CD8-positive, alpha-beta memory T cell (primary cell): ENCODE measurements around the gene CYB5R3. TPM values are rescaled to one million over a fixed set of nuclear protein-coding genes. Genes with fewer than 3 reads are reported as not detected.
A peak's percentile ranks its signal among the peaks of the same experiment; 100 is the strongest.
"Not testable (repeated sequence)": the region's sequence is repeated elsewhere in the genome, so short reads cannot be mapped to it uniquely, and the experiment has no call there.

ENCODE experiments used
- CTCF ChIA-PET: fragments of 350-600 bp; sonication (Branson Sonifier 250); formaldehyde crosslinking; loops from one replicate; lab custom pipeline; 2021; ENCODE audit warnings: antibody characterized with exemption; lab: Charles Lee
- POLR2A ChIA-PET: fragments of 350-600 bp; sonication (Branson Sonifier 250); formaldehyde crosslinking; loops from one replicate; lab custom pipeline; 2021; ENCODE audit warnings: antibody characterized with exemption; lab: Charles Lee
- DNase-seq, 5 donors: peaks; one replicate each; pipeline versions ENCODE4 v3.0.0 to v3.0.0-alpha.2; 2020 to 2022; ENCODE audit warnings: mixed read lengths in 1 of 5
- H3K27ac ChIP-seq: one replicate; pipeline ENCODE4 v1.7.0; 2013; ENCODE audit warnings: low read depth, mild to moderate bottlenecking, low read length, moderate library complexity
- H3K27me3 ChIP-seq: 2 replicates; pipeline ENCODE4 v1.7.0; 2013; ENCODE audit warnings: low read length, mild to moderate bottlenecking; ENCODE audit not compliant: insufficient read depth, poor library complexity, severe bottlenecking
- H3K36me3 ChIP-seq: 2 replicates; pipeline ENCODE4 v1.7.0; 2013; ENCODE audit warnings: mild to moderate bottlenecking, low read length, moderate library complexity; ENCODE audit not compliant: insufficient read depth
- H3K4me1 ChIP-seq: 2 replicates; pipeline ENCODE4 v1.7.0; 2013; ENCODE audit warnings: mild to moderate bottlenecking, low read length, moderate library complexity; ENCODE audit not compliant: insufficient read depth
- H3K4me3 ChIP-seq: 2 replicates; pipeline ENCODE4 v1.7.0; 2013; ENCODE audit warnings: mild to moderate bottlenecking, low read length
- H3K9me3 ChIP-seq: 2 replicates; pipeline ENCODE4 v1.7.0; 2013; ENCODE audit warnings: mild to moderate bottlenecking, low read length
- H3K27ac Mint-ChIP-seq, 8 donors: one replicate each; pipeline ENCODE4 v1.8.0; 2020 to 2021; ENCODE audit warnings: mixed read lengths in 8 of 8, mild to moderate bottlenecking in 6 of 8, inconsistent platforms in 3 of 8, moderate library complexity in 3 of 8
- H3K27me3 Mint-ChIP-seq, 2 donors: one replicate each; pipeline ENCODE4 v1.8.0; 2020 to 2021; ENCODE audit warnings: mixed read lengths in 2 of 2, mild to moderate bottlenecking in 1 of 2, moderate library complexity in 1 of 2
- H3K36me3 Mint-ChIP-seq, 3 donors: one replicate each; pipeline ENCODE4 v1.8.0; 2020 to 2021; ENCODE audit warnings: mixed read lengths in 3 of 3, inconsistent platforms in 1 of 3, mild to moderate bottlenecking in 1 of 3
- H3K4me1 Mint-ChIP-seq, 3 donors: one replicate each; pipeline ENCODE4 v1.8.0; 2020 to 2021; ENCODE audit warnings: mixed read lengths in 3 of 3, inconsistent platforms in 1 of 3, mild to moderate bottlenecking in 1 of 3
- H3K4me3 Mint-ChIP-seq, 7 donors: one replicate each; pipeline ENCODE4 v1.8.0; 2020 to 2021; ENCODE audit warnings: mixed read lengths in 7 of 7, mild to moderate bottlenecking in 6 of 7, moderate library complexity in 4 of 7, inconsistent platforms in 2 of 7
- H3K9me3 Mint-ChIP-seq, 5 donors: one replicate each; pipeline ENCODE4 v1.8.0; 2020 to 2022; ENCODE audit warnings: mixed read lengths in 5 of 5, mild to moderate bottlenecking in 3 of 5, moderate library complexity in 2 of 5, inconsistent platforms in 1 of 5
- polyA plus RNA-seq: library from polyadenylated mRNA; unstranded; fragments of 300-500 nt; fragmentation: Illumina TruSeq; gene quantifications from one replicate; pipeline ENCODE4 v1.2.3, GENCODE V29; 2021
- total RNA-seq, 2 experiments: library from RNA; stranded (reverse); gene quantifications; one replicate each; pipeline ENCODE4 v1.2.3, GENCODE V29; 2021

The CYB5R3 gene
- total and polyA plus RNA-seq, 3 experiments from 2014 or later, result 70.9 to 105 (median 75.1) TPM

DNA sequence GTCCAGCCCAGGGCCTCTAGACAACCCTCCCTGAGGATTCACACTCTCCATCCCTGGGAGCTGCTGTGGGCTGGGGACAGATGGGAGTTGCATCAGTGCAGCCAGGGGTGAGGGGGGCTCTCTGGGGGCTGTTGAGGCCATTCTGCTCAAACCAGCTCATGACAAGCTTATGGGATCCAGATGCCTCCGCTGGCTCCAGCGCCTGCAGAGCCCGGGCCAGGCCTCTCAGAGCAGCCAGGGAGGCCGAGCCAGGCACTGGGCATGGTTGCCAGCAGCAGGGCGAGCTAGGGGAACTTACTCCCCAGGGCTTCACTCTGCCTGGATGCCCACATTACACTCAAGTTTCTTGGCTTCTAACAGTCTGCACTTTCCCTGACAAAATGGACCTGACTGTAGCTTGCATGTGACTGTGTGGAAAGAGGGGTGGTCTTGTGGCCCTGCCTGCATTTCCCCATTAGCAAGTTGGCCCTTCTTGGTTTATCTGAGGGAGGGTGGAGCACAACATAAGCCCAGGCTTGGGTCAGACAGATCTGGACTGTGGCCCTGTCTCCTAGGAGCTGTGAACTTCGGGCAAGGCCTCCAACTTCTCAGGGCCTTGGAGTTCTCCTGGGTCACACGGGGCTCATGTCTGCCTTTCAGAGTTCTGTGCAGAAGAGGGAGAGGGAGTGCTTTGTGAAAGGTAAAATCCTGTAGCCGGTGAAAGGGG, 34.5 kb upstream of the CYB5R3 start:
- DNase-seq, result no peak
- no peaks in the 10 kb centered on the region for H3K4me1 Mint-ChIP-seq
- ChIA-PET POLR2A (no interaction called here), CTCF (no interaction called here)
- H3K27ac Mint-ChIP-seq, result peak overlapping the region in 1 of 8 donors; percentile 68
- H3K9me3 ChIP-seq, result no peaks in the 10 kb centered on the region
- H3K27me3 Mint-ChIP-seq, result peaks cover 7 to 16% of the 10 kb centered on the region in 2 donors
- no peaks in the 10 kb centered on the region for H3K36me3 Mint-ChIP-seq
- no peak overlapping the region for H3K4me3 Mint-ChIP-seq
- H3K4me3 ChIP-seq, result no peak overlapping the region
- no peaks in the 10 kb centered on the region for H3K4me1 ChIP-seq
- no peaks in the 10 kb centered on the region for H3K36me3 ChIP-seq
- peaks cover 0 to 5% (median 0%) of the 10 kb centered on the region in 5 donors for H3K9me3 Mint-ChIP-seq
- H3K27me3 ChIP-seq, result no peaks in the 10 kb centered on the region
- no peak overlapping the region for H3K27ac ChIP-seq

DNA sequence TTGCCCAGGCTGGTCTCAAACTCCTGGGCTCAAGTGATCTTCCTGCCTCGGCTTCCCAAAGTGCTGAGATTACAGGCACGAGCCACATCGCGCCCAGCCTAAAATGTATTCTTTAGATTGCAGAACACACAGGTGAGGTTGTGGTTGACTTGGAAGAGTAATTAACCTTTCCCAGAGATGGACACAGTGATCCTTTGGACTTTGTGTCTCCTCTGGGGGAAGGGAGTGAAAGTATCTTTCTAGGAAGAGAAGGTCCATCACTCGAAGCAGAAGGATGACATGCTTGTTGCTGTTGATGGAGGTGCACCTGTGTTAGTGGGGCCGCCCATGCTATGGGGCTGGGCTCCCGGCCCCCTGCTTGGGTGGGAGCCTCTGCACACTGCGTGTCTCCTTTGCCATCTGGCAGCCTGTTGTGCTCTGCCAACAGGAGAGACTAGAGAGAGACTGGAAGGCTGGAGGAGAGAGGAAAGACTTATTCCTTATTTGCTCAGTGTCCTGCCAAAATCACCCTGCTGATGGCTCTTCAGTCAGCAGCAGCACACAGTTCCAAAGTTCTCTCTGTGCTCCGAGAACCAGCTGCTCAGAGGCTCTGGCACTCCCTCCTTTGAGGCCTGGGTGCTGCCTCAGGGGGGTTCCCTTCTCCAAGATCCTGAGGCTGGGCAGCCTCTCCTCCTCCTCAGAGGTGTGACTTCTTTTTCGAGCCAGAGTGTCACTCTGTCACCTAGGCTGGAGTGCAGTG, 33.1 kb upstream of the CYB5R3 start:
- Mint-ChIP-seq H3K27me3 (peaks cover 10 to 20% of the 10 kb centered on the region in 2 donors), H3K4me1 (no peaks in the 10 kb centered on the region), H3K4me3 (no peak overlapping the region), H3K9me3 (peaks cover 0 to 14% (median 6%) of the 10 kb centered on the region in 5 donors), H3K36me3 (peaks cover 0 to 6% (median 3%) of the 10 kb centered on the region in 3 donors), H3K27ac (no peak overlapping the region)
- DNase-seq, result no peak
- Histone ChIP-seq H3K4me3 (no peak overlapping the region), H3K36me3 (no peaks in the 10 kb centered on the region), H3K4me1 (no peaks in the 10 kb centered on the region), H3K27ac (no peak overlapping the region), H3K9me3 (no peaks in the 10 kb centered on the region), H3K27me3 (no peaks in the 10 kb centered on the region)
- ChIA-PET POLR2A (no interaction called here), CTCF (no interaction called here)

DNA sequence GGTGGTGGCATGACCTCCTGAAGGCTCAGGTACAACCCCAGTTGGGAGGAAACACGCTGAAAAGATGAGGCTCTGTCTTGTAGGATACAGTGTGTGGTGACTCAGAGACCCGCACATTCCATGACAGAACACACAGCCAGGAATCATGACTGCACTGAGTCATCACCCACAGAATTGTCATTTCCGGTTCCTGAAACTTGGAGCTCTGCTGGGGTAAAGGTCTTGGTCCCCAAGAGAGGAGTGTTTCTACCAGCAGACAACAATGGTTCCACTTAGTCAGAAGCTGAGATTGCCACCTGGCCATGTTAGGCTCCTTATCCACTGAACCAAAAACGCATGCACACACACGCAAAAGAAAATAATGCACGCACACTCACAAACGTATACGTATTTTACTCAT, 31.5 kb upstream of the CYB5R3 start:
- H3K4me1 ChIP-seq, result no peaks in the 10 kb centered on the region
- peaks cover 0 to 14% (median 6%) of the 10 kb centered on the region in 5 donors for H3K9me3 Mint-ChIP-seq
- no peak overlapping the region for H3K4me3 ChIP-seq
- peaks cover 6 to 20% of the 10 kb centered on the region in 2 donors for H3K27me3 Mint-ChIP-seq
- POLR2A ChIA-PET, result no interaction called here
- no peak overlapping the region for H3K27ac Mint-ChIP-seq
- H3K27me3 ChIP-seq, result no peaks in the 10 kb centered on the region
- peaks cover 0 to 6% (median 3%) of the 10 kb centered on the region in 3 donors for H3K36me3 Mint-ChIP-seq
- no peak overlapping the region for H3K27ac ChIP-seq
- H3K4me1 Mint-ChIP-seq, result no peaks in the 10 kb centered on the region
- CTCF ChIA-PET, result no interaction called here
- no peaks in the 10 kb centered on the region for H3K9me3 ChIP-seq
- no peaks in the 10 kb centered on the region for H3K36me3 ChIP-seq
- no peak for DNase-seq
- no peak overlapping the region for H3K4me3 Mint-ChIP-seq

DNA sequence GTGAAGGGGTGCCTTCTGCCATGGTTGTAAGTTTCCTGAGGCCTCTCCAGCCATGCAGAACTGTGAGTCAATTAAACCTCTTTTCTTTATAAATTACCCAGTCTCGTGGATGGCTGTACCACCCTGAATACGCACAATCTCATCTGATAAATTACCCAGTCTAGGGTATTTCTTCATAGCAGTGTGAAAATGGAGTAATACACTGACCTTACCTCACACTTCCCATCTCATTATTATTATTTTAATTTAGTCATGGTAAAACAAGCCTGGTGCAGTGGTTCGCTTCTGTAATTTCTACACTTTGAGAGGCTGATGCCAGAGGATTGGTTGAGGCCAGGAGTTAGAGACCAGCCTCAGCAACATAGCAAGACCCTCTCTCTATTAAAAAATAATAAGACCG, 30.5 kb upstream of the CYB5R3 start:
- POLR2A ChIA-PET, result no interaction called here
- H3K27ac Mint-ChIP-seq, result peak overlapping the region in 1 of 8 donors; percentile 30

DNA sequence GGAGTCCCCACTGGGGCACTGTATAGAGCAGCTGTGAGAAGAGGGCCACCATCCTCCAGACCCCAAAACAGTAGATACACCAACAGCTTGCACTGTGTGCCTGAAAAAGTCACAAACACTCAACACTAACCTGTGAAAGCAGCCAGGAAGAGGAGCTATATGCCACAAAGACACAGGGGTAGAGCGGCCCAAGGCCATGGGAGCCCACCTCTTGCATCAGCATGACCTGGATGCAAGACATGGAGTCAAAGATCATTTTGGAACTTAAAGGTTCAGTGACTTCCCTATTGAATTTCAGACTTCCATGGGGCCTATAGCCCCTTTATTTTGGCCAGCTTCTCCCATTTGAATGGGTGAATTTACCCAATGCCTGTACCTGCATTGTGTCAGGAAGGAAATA, 29.7 kb upstream of the CYB5R3 start:
- Mint-ChIP-seq H3K4me1 (no peaks in the 10 kb centered on the region), H3K27me3 (peaks cover 6 to 20% of the 10 kb centered on the region in 2 donors), H3K9me3 (peaks cover 0 to 14% (median 6%) of the 10 kb centered on the region in 5 donors), H3K27ac (no peak overlapping the region), H3K4me3 (no peak overlapping the region), H3K36me3 (peaks cover 0 to 6% (median 3%) of the 10 kb centered on the region in 3 donors)
- H3K27me3 ChIP-seq, result no peaks in the 10 kb centered on the region
- no peaks in the 10 kb centered on the region for H3K36me3 ChIP-seq
- H3K4me1 ChIP-seq, result no peaks in the 10 kb centered on the region
- no peak overlapping the region for H3K27ac ChIP-seq
- H3K9me3 ChIP-seq, result no peaks in the 10 kb centered on the region
- H3K4me3 ChIP-seq, result no peak overlapping the region
- no peak for DNase-seq
- ChIA-PET POLR2A (no interaction called here), CTCF (no interaction called here)

More for the DNA sequence above, 30.5 kb upstream of the CYB5R3 start:
- H3K4me1 Mint-ChIP-seq, result no peaks in the 10 kb centered on the region
- H3K9me3 Mint-ChIP-seq, result peaks cover 0 to 14% (median 6%) of the 10 kb centered on the region in 5 donors
- H3K9me3 ChIP-seq, result no peaks in the 10 kb centered on the region
- H3K36me3 Mint-ChIP-seq, result peaks cover 0 to 6% (median 3%) of the 10 kb centered on the region in 3 donors
- H3K4me3 ChIP-seq, result no peak overlapping the region
- H3K36me3 ChIP-seq, result no peaks in the 10 kb centered on the region
- H3K27me3 Mint-ChIP-seq, result peaks cover 6 to 20% of the 10 kb centered on the region in 2 donors
- no peak for DNase-seq
- CTCF ChIA-PET, result no interaction called here
- no peak overlapping the region for H3K27ac ChIP-seq
- H3K27me3 ChIP-seq, result no peaks in the 10 kb centered on the region
- H3K4me3 Mint-ChIP-seq, result no peak overlapping the region
- no peaks in the 10 kb centered on the region for H3K4me1 ChIP-seq

DNA sequence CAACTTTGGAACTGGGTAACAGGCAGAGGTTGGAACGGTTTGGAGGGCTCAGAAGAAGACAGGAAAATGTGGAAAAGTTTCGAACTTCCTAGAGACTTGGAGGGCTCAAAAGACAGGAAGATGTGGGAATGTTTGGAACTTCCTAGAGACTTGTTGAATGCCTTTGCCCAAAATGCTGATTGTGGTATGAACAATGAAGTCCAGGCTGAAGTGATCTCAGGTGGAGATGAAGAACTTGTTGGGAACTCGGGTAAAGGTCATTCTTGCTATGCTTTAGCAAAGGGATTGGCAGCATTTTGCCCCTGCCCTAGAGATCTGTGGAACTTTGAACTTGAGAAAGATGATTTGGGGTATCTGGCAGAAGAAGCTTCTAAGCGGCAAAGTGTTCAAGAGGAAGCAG, 28.7 kb upstream of the CYB5R3 start:
- H3K27ac Mint-ChIP-seq, H3K4me1 Mint-ChIP-seq, H3K4me3 Mint-ChIP-seq, H3K36me3 Mint-ChIP-seq, H3K4me1 ChIP-seq, H3K27ac ChIP-seq, DNase-seq, POLR2A ChIA-PET, H3K36me3 ChIP-seq, H3K27me3 ChIP-seq, CTCF ChIA-PET, H3K4me3 ChIP-seq, H3K9me3 ChIP-seq: not testable (repeated sequence)
- H3K9me3 Mint-ChIP-seq, result peaks cover 0 to 14% (median 6%) of the 10 kb centered on the region in 5 donors
- peaks cover 5 to 14% of the 10 kb centered on the region in 2 donors for H3K27me3 Mint-ChIP-seq

DNA sequence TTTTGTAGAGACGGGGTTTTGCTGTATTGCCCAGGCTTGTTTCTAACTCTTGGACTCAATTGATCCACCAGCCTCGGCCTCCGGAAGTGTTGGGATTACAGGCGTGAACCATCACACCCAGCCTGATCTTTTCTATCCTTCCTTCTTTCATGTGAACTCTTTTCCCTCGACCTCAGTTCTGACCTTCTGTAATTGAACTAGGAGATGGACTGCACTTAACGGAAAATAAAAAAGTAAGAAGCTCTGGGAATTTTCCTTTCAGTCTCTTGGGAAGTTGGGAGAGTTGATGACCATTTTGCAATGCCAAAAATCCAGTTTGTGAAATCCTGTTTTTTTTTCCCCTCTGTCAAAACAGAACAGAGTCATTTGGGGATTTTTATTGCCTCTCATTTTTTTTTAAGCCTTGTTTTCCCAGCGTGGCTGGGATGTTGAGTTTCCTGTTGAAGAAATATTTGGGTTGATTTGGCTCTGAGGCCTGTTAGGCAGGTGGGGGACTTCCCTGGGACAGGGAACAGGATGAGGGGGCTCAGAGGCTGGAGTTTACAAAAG, 26.9 kb upstream of the CYB5R3 start:
- Histone ChIP-seq H3K4me1 (peaks cover 4% of the 10 kb centered on the region), H3K4me3 (no peak overlapping the region), H3K27ac (no peak overlapping the region), H3K9me3 (no peaks in the 10 kb centered on the region), H3K36me3 (no peaks in the 10 kb centered on the region), H3K27me3 (no peaks in the 10 kb centered on the region)
- Mint-ChIP-seq H3K9me3 (peaks cover 0 to 14% (median 6%) of the 10 kb centered on the region in 5 donors), H3K4me3 (no peak overlapping the region), H3K27ac (no peak overlapping the region), H3K27me3 (peaks cover 5 to 14% of the 10 kb centered on the region in 2 donors), H3K36me3 (peaks cover 0 to 6% (median 3%) of the 10 kb centered on the region in 3 donors), H3K4me1 (peaks cover 4 to 5% (median 4%) of the 10 kb centered on the region in 3 donors)
- CTCF ChIA-PET, result no interaction called here
- no peak for DNase-seq
- POLR2A ChIA-PET, result no interaction called here

DNA sequence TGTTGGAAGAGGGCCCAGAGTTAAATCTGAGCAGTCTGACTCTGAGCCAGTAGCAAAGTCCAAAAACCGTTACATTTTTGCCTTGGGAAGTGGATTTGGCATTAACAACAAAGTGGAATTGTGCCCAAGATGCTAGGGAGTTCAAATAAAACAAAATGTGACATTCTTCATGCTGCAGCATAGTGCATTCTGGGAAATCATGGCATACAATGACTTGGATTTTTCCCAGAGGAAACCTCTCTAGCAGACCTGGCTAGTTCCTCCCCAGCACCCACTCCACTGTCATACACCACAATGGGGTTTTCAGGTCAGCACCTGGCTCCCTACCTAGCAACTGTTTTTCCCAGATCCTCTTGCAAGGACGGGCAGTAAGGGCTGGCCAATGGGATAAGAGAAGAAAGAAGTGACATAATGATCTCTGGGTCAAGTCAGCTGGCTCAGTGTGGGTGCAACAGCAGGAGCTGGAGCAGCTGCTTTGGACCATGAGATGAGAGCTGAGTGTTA, 24.8 kb upstream of the CYB5R3 start:
- Histone ChIP-seq H3K27ac (no peak overlapping the region), H3K9me3 (no peaks in the 10 kb centered on the region), H3K4me3 (no peak overlapping the region), H3K4me1 (peaks cover 4% of the 10 kb centered on the region), H3K27me3 (no peaks in the 10 kb centered on the region), H3K36me3 (no peaks in the 10 kb centered on the region)
- peaks cover 0 to 6% (median 3%) of the 10 kb centered on the region in 3 donors for H3K36me3 Mint-ChIP-seq
- H3K4me3 Mint-ChIP-seq, result no peak overlapping the region
- no peak overlapping the region for H3K27ac Mint-ChIP-seq
- peaks cover 8 to 11% (median 9%) of the 10 kb centered on the region in 3 donors for H3K4me1 Mint-ChIP-seq
- ChIA-PET CTCF (no interaction called here), POLR2A (no interaction called here)
- H3K27me3 Mint-ChIP-seq, result peaks cover 5 to 11% of the 10 kb centered on the region in 2 donors
- H3K9me3 Mint-ChIP-seq, result peaks cover 0 to 11% (median 6%) of the 10 kb centered on the region in 5 donors
- no peak for DNase-seq
